ENCODE data around the gene TUBB4B. TPM values are rescaled to one million over a fixed set of nuclear protein-coding genes. Genes with fewer than 3 reads are reported as not detected.

TUBB4B gene
- total RNA-seq, 2 experiments from 2014 or later, result 417 to 443 TPM

- Histone ChIP-seq H3K27ac (ENCODE audit: low read depth, low read length, poor library complexity, severe bottlenecking) (no peak overlapping the region), H3K9me3 (ENCODE audit: low read length) (no peaks in the 10 kb centered on the region), H2AFZ (ENCODE audit: low read length) (no peak overlapping the region), H3K36me3 (ENCODE audit: insufficient read depth, low read length) (peaks cover 28% of the 10 kb centered on the region), H4K20me1 (ENCODE audit: insufficient read depth, low read length) (peaks cover 14% of the 10 kb centered on the region), H3K4me3 (ENCODE audit: low read depth, low read length, poor library complexity, severe bottlenecking) (no peak overlapping the region), H3K9me2 (ENCODE audit: insufficient read depth, low read length) (no peaks in the 10 kb centered on the region), H3K4me2 (ENCODE audit: low read length) (peak overlapping the region; percentile 43), H3K4me1 (ENCODE audit: insufficient read depth, low read length, poor library complexity, severe bottlenecking) (peaks cover 39% of the 10 kb centered on the region), H3K79me2 (ENCODE audit: insufficient read depth, low read depth, low read length) (peaks cover 27% of the 10 kb centered on the region)
- TF ChIP-seq, protein P1, sequence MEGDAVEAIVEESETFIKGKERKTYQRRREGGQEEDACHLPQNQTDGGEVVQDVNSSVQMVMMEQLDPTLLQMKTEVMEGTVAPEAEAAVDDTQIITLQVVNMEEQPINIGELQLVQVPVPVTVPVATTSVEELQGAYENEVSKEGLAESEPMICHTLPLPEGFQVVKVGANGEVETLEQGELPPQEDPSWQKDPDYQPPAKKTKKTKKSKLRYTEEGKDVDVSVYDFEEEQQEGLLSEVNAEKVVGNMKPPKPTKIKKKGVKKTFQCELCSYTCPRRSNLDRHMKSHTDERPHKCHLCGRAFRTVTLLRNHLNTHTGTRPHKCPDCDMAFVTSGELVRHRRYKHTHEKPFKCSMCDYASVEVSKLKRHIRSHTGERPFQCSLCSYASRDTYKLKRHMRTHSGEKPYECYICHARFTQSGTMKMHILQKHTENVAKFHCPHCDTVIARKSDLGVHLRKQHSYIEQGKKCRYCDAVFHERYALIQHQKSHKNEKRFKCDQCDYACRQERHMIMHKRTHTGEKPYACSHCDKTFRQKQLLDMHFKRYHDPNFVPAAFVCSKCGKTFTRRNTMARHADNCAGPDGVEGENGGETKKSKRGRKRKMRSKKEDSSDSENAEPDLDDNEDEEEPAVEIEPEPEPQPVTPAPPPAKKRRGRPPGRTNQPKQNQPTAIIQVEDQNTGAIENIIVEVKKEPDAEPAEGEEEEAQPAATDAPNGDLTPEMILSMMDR (conservative IDR thresholded peaks at IDR 0.05; ENCODE audit: low read length), result no peak
- no peak for TF ChIP-seq EZH2phosphoT487 (IDR thresholded peaks at IDR 0.05; ENCODE audit: borderline replicate concordance, low read depth, low read length)
- no TSS peak for BruUV-seq (replicated peaks)
- DNase-seq (ENCODE audit: low spot score), result no peak
- ChIA-PET POLR2A (interaction anchor here (0.6 kb wide), 1 partner anchor 174 kb away, joined by 3 read pairs; the partner anchor contains the start of gene SAPCD2), CTCF (ENCODE audit: unreplicated experiment) (no interaction called here)
- intact Hi-C loops (cut with micrococcal nuclease; ENCODE audit: unreplicated experiment), result no loop called here
Measured at GRCh38 chr9:137243626-137244485, 2.8 kb downstream of the TUBB4B start.

DNA sequence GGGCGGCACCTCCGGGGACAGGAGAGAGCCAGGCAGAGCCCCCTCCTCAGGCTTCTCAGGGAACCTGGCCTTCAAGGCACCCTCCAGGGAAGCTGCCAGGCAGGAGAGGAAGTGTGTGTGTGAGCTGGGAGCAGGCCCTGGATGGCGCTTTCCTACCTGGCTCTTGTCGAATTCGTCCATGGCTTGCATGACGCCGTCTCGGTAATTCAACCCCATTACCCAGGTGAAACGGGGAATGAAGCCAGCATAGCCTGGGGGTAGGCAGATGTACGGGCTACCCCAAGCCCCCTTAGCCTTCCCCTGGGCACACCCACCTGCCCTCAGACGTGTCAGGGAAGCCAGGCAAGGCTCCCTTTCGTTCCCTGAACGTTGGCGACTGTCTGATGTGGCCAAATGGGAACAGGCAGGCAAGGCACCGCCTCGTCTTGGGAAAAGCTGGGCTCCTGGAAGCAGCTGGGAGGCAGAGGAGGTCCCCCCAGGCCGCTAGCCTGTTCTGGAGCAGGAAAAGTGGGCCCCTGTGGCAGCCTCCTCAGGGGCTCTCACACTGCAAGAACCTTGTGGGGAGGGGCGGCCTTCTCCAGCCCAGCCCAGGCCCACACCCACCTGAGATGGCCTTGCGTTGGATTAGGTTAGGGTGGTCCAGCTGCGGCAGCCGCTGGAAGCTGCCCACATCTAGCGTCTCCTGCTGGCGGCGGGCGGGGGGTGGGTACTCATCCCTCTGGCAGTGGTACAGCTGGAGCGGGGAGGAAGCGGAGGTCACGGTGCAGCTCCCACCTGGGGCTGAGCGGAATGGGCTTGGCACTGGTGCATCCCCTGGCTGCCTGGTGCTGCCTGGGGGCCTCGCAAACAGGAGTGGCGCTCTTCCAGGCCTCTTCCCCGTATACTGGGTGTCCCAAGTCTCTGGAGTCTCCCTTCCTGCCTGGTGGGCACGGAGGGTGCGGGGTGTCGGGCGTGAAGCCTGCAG is 3.7 kb downstream of the TUBB4B start:
- no peak for TF ChIP-seq EZH2phosphoT487 (IDR thresholded peaks at IDR 0.05; ENCODE audit: borderline replicate concordance, low read depth, low read length)
- TF ChIP-seq, protein P1 (conservative IDR thresholded peaks at IDR 0.05; ENCODE audit: low read length), result no peak
- CTCF ChIA-PET (ENCODE audit: unreplicated experiment), result no interaction called here
- H3K9me2 ChIP-seq (ENCODE audit: insufficient read depth, low read length), result no peaks in the 10 kb centered on the region

More for the DNA sequence above, 3.7 kb downstream of the TUBB4B start:
- Histone ChIP-seq H3K79me2 (ENCODE audit: insufficient read depth, low read depth, low read length) (peaks cover 19% of the 10 kb centered on the region), H3K27ac (ENCODE audit: low read depth, low read length, poor library complexity, severe bottlenecking) (no peak overlapping the region), H3K4me2 (ENCODE audit: low read length) (0 out of 2 replicates have a peak overlapping the region, but pooled peaks have one; percentile 43), H3K9me3 (ENCODE audit: low read length) (no peaks in the 10 kb centered on the region), H3K4me1 (ENCODE audit: insufficient read depth, low read length, poor library complexity, severe bottlenecking) (peaks cover 36% of the 10 kb centered on the region), H2AFZ (ENCODE audit: low read length) (no peak overlapping the region), H3K4me3 (ENCODE audit: low read depth, low read length, poor library complexity, severe bottlenecking) (no peak overlapping the region), H3K36me3 (ENCODE audit: insufficient read depth, low read length) (peaks cover 28% of the 10 kb centered on the region), H4K20me1 (ENCODE audit: insufficient read depth, low read length) (peaks cover 14% of the 10 kb centered on the region)
- POLR2A ChIA-PET, result interaction anchor here (0.6 kb wide), 1 partner anchor 174 kb away, joined by 3 read pairs; the partner anchor contains the start of gene SAPCD2
- no TSS peak for BruUV-seq (replicated peaks)
- intact Hi-C loops (cut with micrococcal nuclease; ENCODE audit: unreplicated experiment), result no loop called here
- DNase-seq (ENCODE audit: low spot score), result no peak

Data from OCI-LY7 (cell line).